K562 (cell line): ENCODE results near the gene UNC119B. TPM values are rescaled to one million over a fixed set of nuclear protein-coding genes. Genes with fewer than 3 reads are reported as not detected.

Experiments
- CHAMP1 ChIP-seq: fragments of 450-650 bp; IDR thresholded peaks from 2 replicates; pipeline ENCODE4 v1.6.1; 2016; ENCODE audit warnings: mild to moderate bottlenecking
- CREM ChIP-seq: IDR thresholded peaks from 2 replicates; pipeline ENCODE4 v1.6.1; 2014; ENCODE audit warnings: antibody characterized with exemption, low read depth
- MAFF ChIP-seq: IDR thresholded peaks from 2 replicates; pipeline ENCODE4 v1.6.1; 2012; ENCODE audit warnings: low read length, improper control_type of control experiment
- NR2C1 ChIP-seq, 2 experiments: fragments of 450-650 bp; IDR thresholded peaks; 2 replicates each; pipeline ENCODE4 v1.6.1; 2017; ENCODE audit warnings: mild to moderate bottlenecking in 2 of 2, antibody characterized with exemption in 1 of 2, inconsistent platforms in 1 of 2, missing compliant biosample characterization in 1 of 2, missing genetic modification characterization in 1 of 2
- NR3C1 ChIP-seq: sonication (generic); formaldehyde crosslinking; IDR thresholded peaks from 2 replicates; pipeline ENCODE4 v1.8.1; 2022; ENCODE audit warnings: missing genetic modification reagents
- POLR2AphosphoS2 ChIP-seq: IDR thresholded peaks from 2 replicates; pipeline ENCODE4 v1.6.1; 2012; ENCODE audit warnings: low read length, improper control_type of control experiment
- TEAD1 ChIP-seq, 2 experiments: fragments of 450-650 bp in 1 of 2; sonication (generic) in 1 of 2; formaldehyde crosslinking; IDR thresholded peaks; 2 replicates each; pipeline versions ENCODE4 v1.4.0 to v1.8.0; 2020 to 2022; ENCODE audit warnings: mild to moderate bottlenecking in 2 of 2, missing genetic modification reagents in 1 of 2
- polyA plus RNA-seq, 8 experiments: library from polyadenylated mRNA; depleted of rRNA in 4 of 8; stranded (reverse) in 5 of 8; unstranded in 3 of 8; fragments of >200 nt; fragmentation: Nextera tagmentation in 2 of 8; fragmentation: Illumina TruSeq in 1 of 8; extraction: Ambion mirVana in 2 of 8; extraction: Trizol in 1 of 8; gene quantifications; 2 replicates each; pipeline versions ENCODE4 v1.2.1 to v1.2.3, GENCODE V29; 2011 to 2014; ENCODE audit warnings: inconsistent platforms in 1 of 8, missing spikeins in 1 of 8
- total RNA-seq, 7 experiments: library from RNA; depleted of rRNA in 6 of 7; stranded (reverse); fragments of >200 nt in 6 of 7; fragmentation: Illumina TruSeq in 2 of 7; extraction: Trizol in 2 of 7; gene quantifications; 2 replicates each; pipeline versions ENCODE4 v1.2.1 to v1.2.3, GENCODE V29; 2011 to 2021; ENCODE audit warnings: low replicate concordance in 1 of 7
- TF ChIP-seq, protein P1 (sequence below): sonication (generic); formaldehyde crosslinking; IDR thresholded peaks from 2 replicates; pipeline ENCODE4 v1.8.0; 2022; ENCODE audit warnings: mild to moderate bottlenecking, missing genetic modification reagents

The UNC119B gene
- total and polyA plus RNA-seq, 9 of the 15 experiments (the other 6 are each of a cell fraction or from before 2014, with no cell fraction given) = 4.0 to 34.5 (median 15.1) TPM

- TF ChIP-seq TEAD1 (CRISPR knock-in tag; IDR thresholded peaks at IDR 0.05) (no peak), NR2C1 (IDR thresholded peaks at IDR 0.05) (no peak), NR2C1 (tag; IDR thresholded peaks at IDR 0.05) (no peak), MAFF (no peak), POLR2AphosphoS2 (no peak), NR3C1 (no peak), CREM (no peak), CHAMP1 (no peak)
- TF ChIP-seq, protein P1, sequence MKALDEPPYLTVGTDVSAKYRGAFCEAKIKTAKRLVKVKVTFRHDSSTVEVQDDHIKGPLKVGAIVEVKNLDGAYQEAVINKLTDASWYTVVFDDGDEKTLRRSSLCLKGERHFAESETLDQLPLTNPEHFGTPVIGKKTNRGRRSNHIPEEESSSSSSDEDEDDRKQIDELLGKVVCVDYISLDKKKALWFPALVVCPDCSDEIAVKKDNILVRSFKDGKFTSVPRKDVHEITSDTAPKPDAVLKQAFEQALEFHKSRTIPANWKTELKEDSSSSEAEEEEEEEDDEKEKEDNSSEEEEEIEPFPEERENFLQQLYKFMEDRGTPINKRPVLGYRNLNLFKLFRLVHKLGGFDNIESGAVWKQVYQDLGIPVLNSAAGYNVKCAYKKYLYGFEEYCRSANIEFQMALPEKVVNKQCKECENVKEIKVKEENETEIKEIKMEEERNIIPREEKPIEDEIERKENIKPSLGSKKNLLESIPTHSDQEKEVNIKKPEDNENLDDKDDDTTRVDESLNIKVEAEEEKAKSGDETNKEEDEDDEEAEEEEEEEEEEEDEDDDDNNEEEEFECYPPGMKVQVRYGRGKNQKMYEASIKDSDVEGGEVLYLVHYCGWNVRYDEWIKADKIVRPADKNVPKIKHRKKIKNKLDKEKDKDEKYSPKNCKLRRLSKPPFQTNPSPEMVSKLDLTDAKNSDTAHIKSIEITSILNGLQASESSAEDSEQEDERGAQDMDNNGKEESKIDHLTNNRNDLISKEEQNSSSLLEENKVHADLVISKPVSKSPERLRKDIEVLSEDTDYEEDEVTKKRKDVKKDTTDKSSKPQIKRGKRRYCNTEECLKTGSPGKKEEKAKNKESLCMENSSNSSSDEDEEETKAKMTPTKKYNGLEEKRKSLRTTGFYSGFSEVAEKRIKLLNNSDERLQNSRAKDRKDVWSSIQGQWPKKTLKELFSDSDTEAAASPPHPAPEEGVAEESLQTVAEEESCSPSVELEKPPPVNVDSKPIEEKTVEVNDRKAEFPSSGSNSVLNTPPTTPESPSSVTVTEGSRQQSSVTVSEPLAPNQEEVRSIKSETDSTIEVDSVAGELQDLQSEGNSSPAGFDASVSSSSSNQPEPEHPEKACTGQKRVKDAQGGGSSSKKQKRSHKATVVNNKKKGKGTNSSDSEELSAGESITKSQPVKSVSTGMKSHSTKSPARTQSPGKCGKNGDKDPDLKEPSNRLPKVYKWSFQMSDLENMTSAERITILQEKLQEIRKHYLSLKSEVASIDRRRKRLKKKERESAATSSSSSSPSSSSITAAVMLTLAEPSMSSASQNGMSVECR (CRISPR knock-in tag) = no peak
- TF ChIP-seq, all 486 proteins: peak for 0
Measured at GRCh38 chr12:120705618-120706017, 4.6 kb upstream of the UNC119B start (continued).
